H9 (cell line): ENCODE measurements around the gene OR14I1. TPM values are rescaled to one million over a fixed set of nuclear protein-coding genes. Genes with fewer than 3 reads are reported as not detected.

Experiments used
- DNase-seq: peaks from one replicate; pipeline ENCODE4 v3.0.0-alpha.2; 2017
- H2AFZ ChIP-seq: one replicate; pipeline ENCODE4 v1.6.1; 2013; ENCODE audit warnings: mild to moderate bottlenecking, low read length, control low read depth, moderate library complexity
- H2AK5ac ChIP-seq: 2 replicates; pipeline ENCODE4 v1.6.1; 2013; ENCODE audit warnings: low read length, control low read depth, mixed read lengths; ENCODE audit not compliant: insufficient read length
- H2BK120ac ChIP-seq: one replicate; pipeline ENCODE4 v1.6.1; 2013; ENCODE audit warnings: low read depth, mild to moderate bottlenecking, low read length, control low read depth, inconsistent platforms; ENCODE audit not compliant: poor library complexity, severe bottlenecking
- H2BK12ac ChIP-seq: 2 replicates; pipeline ENCODE4 v1.6.1; 2013; ENCODE audit warnings: low read length, control low read depth, mixed read lengths, low read depth; ENCODE audit not compliant: insufficient read length
- H2BK15ac ChIP-seq: 2 replicates; pipeline ENCODE4 v1.6.1; 2013; ENCODE audit warnings: low read depth, low read length, control low read depth
- H2BK20ac ChIP-seq: one replicate; pipeline ENCODE4 v1.6.1; 2013; ENCODE audit warnings: low read depth, mild to moderate bottlenecking, low read length, control low read depth, inconsistent platforms; ENCODE audit not compliant: poor library complexity, severe bottlenecking
- H2BK5ac ChIP-seq: 2 replicates; pipeline ENCODE4 v1.6.1; 2013; ENCODE audit warnings: low read length, control low read depth, mixed read lengths; ENCODE audit not compliant: insufficient read length
- H3K14ac ChIP-seq: 2 replicates; pipeline ENCODE4 v1.6.1; 2013; ENCODE audit warnings: low read length, control low read depth; ENCODE audit not compliant: insufficient read depth
- H3K18ac ChIP-seq: 2 replicates; pipeline ENCODE4 v1.6.1; 2013; ENCODE audit warnings: low read depth, mild to moderate bottlenecking, mixed read lengths, low read length, control low read depth; ENCODE audit not compliant: insufficient read length
- H3K23ac ChIP-seq: 2 replicates; pipeline ENCODE4 v1.6.1; 2013; ENCODE audit warnings: low read length, control low read depth, mixed read lengths, low read depth; ENCODE audit not compliant: insufficient read length
- H3K23me2 ChIP-seq: 2 replicates; pipeline ENCODE4 v1.6.1; 2013; ENCODE audit warnings: low read depth, mild to moderate bottlenecking, mixed read lengths, low read length, control low read depth; ENCODE audit not compliant: insufficient read length, poor library complexity, severe bottlenecking
- H3K27ac ChIP-seq: 2 replicates; pipeline ENCODE4 v1.5.1; 2013; ENCODE audit warnings: low read length, control low read depth, mixed read lengths, low read depth; ENCODE audit not compliant: insufficient read length
- H3K27me3 ChIP-seq: 2 replicates; pipeline ENCODE4 v1.6.1; 2013; ENCODE audit warnings: low read length, control low read depth, inconsistent platforms; ENCODE audit not compliant: insufficient read depth
- H3K4ac ChIP-seq: 2 replicates; pipeline ENCODE4 v1.6.1; 2013; ENCODE audit warnings: low read depth, mild to moderate bottlenecking, control low read depth, inconsistent platforms, low read length, moderate library complexity
- H3K4me1 ChIP-seq: 2 replicates; pipeline ENCODE4 v1.6.1; 2013; ENCODE audit warnings: low read length, control low read depth, inconsistent platforms; ENCODE audit not compliant: insufficient read depth
- H3K4me2 ChIP-seq: 2 replicates; pipeline ENCODE4 v1.6.1; 2013; ENCODE audit warnings: low read length, control low read depth, mixed read lengths; ENCODE audit not compliant: insufficient read length, insufficient read depth
- H3K56ac ChIP-seq: 2 replicates; pipeline ENCODE4 v1.6.1; 2013; ENCODE audit warnings: low read depth, mild to moderate bottlenecking, mixed read lengths, low read length, control low read depth; ENCODE audit not compliant: insufficient read length
- H3K79me1 ChIP-seq: 2 replicates; pipeline ENCODE4 v1.6.1; 2013; ENCODE audit warnings: low read depth, mild to moderate bottlenecking, moderate library complexity, low read length, control low read depth, inconsistent platforms; ENCODE audit not compliant: insufficient read depth, poor library complexity, severe bottlenecking
- H3K79me2 ChIP-seq: 2 replicates; pipeline ENCODE4 v1.6.1; 2013; ENCODE audit warnings: low read length, control low read depth, inconsistent platforms; ENCODE audit not compliant: insufficient read depth
- H3K9ac ChIP-seq: 2 replicates; pipeline ENCODE4 v1.6.1; 2013; ENCODE audit warnings: low read length, control low read depth, mixed read lengths; ENCODE audit not compliant: insufficient read length; ENCODE audit errors: extremely low read depth
- H3K9me3 ChIP-seq: one replicate; pipeline ENCODE4 v1.6.1; 2013; ENCODE audit warnings: low read depth, low read length, inconsistent platforms; ENCODE audit not compliant: control insufficient read depth
- H3T11ph ChIP-seq: one replicate; pipeline ENCODE4 v1.6.1; 2013; ENCODE audit warnings: mild to moderate bottlenecking, low read length, control low read depth, inconsistent platforms
- H4K20me1 ChIP-seq: one replicate; pipeline ENCODE4 v1.6.1; 2013; ENCODE audit not compliant: control insufficient read depth, insufficient read length, insufficient read depth
- H4K5ac ChIP-seq: 2 replicates; pipeline ENCODE4 v1.6.1; 2013; ENCODE audit warnings: low read depth, mild to moderate bottlenecking, mixed read lengths, low read length, control low read depth; ENCODE audit not compliant: insufficient read length
- H4K8ac ChIP-seq: replicated peaks from 2 replicates; pipeline ENCODE4 v1.6.1; 2013; ENCODE audit warnings: low read length, control low read depth, mixed read lengths, low read depth; ENCODE audit not compliant: insufficient read length
- H4K91ac ChIP-seq: 2 replicates; pipeline ENCODE4 v1.6.1; 2013; ENCODE audit warnings: low read depth, mild to moderate bottlenecking, moderate library complexity, mixed read lengths, low read length, control low read depth; ENCODE audit not compliant: insufficient read length
- H3K27ac Mint-ChIP-seq, 3 experiments: 2 replicates in 2 of 3; 3 replicates in 1 of 3; pipeline ENCODE4 v1.8.0; 2020 to 2021; ENCODE audit warnings: mixed read lengths in 3 of 3, mild to moderate bottlenecking in 1 of 3, moderate library complexity in 1 of 3
- H3K27me3 Mint-ChIP-seq: 2 replicates; pipeline ENCODE4 v1.8.0; 2021; ENCODE audit warnings: low read depth, mild to moderate bottlenecking, moderate library complexity, mixed read lengths
- H3K36me3 Mint-ChIP-seq, 3 experiments: 2 replicates in 2 of 3; 3 replicates in 1 of 3; pipeline ENCODE4 v1.8.0; 2020 to 2021; ENCODE audit warnings: low read depth in 3 of 3, mixed read lengths in 3 of 3; ENCODE audit not compliant: insufficient read depth in 1 of 3
- H3K4me1 Mint-ChIP-seq, 2 experiments: 2 replicates each; pipeline ENCODE4 v1.8.0; 2020; ENCODE audit warnings: mixed read lengths in 2 of 2
- H3K4me3 Mint-ChIP-seq, 2 experiments: 2 replicates in 1 of 2; 3 replicates in 1 of 2; pipeline ENCODE4 v1.8.0; 2020 to 2021; ENCODE audit warnings: mild to moderate bottlenecking in 2 of 2, mixed read lengths in 2 of 2, moderate library complexity in 1 of 2
- H3K9me3 Mint-ChIP-seq, 2 experiments: 2 replicates in 1 of 2; 3 replicates in 1 of 2; pipeline ENCODE4 v1.8.0; 2020; ENCODE audit warnings: mild to moderate bottlenecking in 2 of 2, mixed read lengths in 2 of 2, moderate library complexity in 1 of 2
- CTCF ChIP-seq: fragments of 200-600 bp; sonication (generic); conservative IDR thresholded peaks from 3 replicates; pipeline ENCODE4 v1.8.0; 2021; ENCODE audit warnings: antibody characterized with exemption, mild to moderate bottlenecking
- WGBS: extraction: QIAGEN DNeasy Blood & Tissue Kit; methylation state at CpG from one replicate; pipeline ENCODE4 v1.1.7; 2013; ENCODE audit warnings: missing lambda C conversion rate, low lambda C conversion rate, mixed read lengths; ENCODE audit not compliant: insufficient read length; ENCODE audit errors: extremely low coverage; 5-methylcytosine and 5-hydroxymethylcytosine counted together
- total RNA-seq: library from RNA; stranded (reverse); gene quantifications from 2 replicates; pipeline ENCODE4 v1.2.1, GENCODE V29; 2021

OR14I1 gene
- total RNA-seq, 1 experiment from 2014 or later = not detected

- Histone ChIP-seq H2BK20ac (no peak overlapping the region), H2AK5ac (no peak overlapping the region), H3K9me3 (peaks cover 85% of the 10 kb centered on the region), H3K4me1 (no peaks in the 10 kb centered on the region), H2BK5ac (no peak overlapping the region), H3K79me1 (no peaks in the 10 kb centered on the region), H3K56ac (no peak overlapping the region), H4K8ac (no peak overlapping the region), H3K9ac (no peak overlapping the region), H3K27me3 (no peaks in the 10 kb centered on the region), H3K23ac (no peak overlapping the region), H4K5ac (no peak overlapping the region), H2BK15ac (no peak overlapping the region), H2BK12ac (no peak overlapping the region), H3T11ph (no peak overlapping the region), H3K14ac (no peak overlapping the region), H2AFZ (no peak overlapping the region), H3K4ac (no peak overlapping the region), H3K4me2 (no peak overlapping the region), H4K91ac (no peak overlapping the region), H3K23me2 (no peaks in the 10 kb centered on the region), H2BK120ac (no peak overlapping the region), H3K27ac (no peak overlapping the region), H3K79me2 (no peaks in the 10 kb centered on the region), H4K20me1 (no peaks in the 10 kb centered on the region), H3K18ac (no peak overlapping the region)
- no peaks in the 10 kb centered on the region for H3K4me1 Mint-ChIP-seq
- H3K9me3 Mint-ChIP-seq = peaks cover 95 to 96% of the 10 kb centered on the region in 2 experiments
- peaks cover 2% of the 10 kb centered on the region for H3K27me3 Mint-ChIP-seq
- no peak for TF ChIP-seq CTCF
- peaks cover 5 to 40% (median 10%) of the 10 kb centered on the region in 3 experiments; a peak in 5 of 7 replicates for H3K36me3 Mint-ChIP-seq
- no peak overlapping the region for H3K4me3 Mint-ChIP-seq
- no peak overlapping the region for H3K27ac Mint-ChIP-seq
- WGBS = no CpG with 5 or more reads among the region's 4 CpGs
- no peak for DNase-seq
Observed at GRCh38 chr1:248736977-248737376, 34.4 kb upstream of the OR14I1 start.
